ENCODE data around the gene EEFSEC. TPM values are rescaled to one million over a fixed set of nuclear protein-coding genes. Genes with fewer than 3 reads are reported as not detected.

The EEFSEC gene
- total RNA-seq, 4 donors from 2014 or later = 11.5 to 18.7 (median 14.9) TPM

- TF ChIP-seq CTCF (IDR thresholded peaks at IDR 0.05) = no peak
- TF ChIP-seq POLR2A (IDR thresholded peaks at IDR 0.05) = no peak
- peaks cover 0 to 12% (median 0%) of the 10 kb centered on the region in 3 donors for H3K4me1 ChIP-seq
- H3K27me3 ChIP-seq = no peaks in the 10 kb centered on the region
- no peak overlapping the region for H3K27ac ChIP-seq
- intact Hi-C loops (cut with DNase I) = no loop called here
- H3K4me3 ChIP-seq = no peak overlapping the region
- no peaks in the 10 kb centered on the region for H3K9me3 ChIP-seq
- no peak for DNase-seq
- 81 to 88% methylated on average over 8 of the region's 8 CpGs for WGBS, 2 donors
- H3K36me3 ChIP-seq = no peaks in the 10 kb centered on the region
Observed at GRCh38 chr3:128173200-128173599, 19.9 kb downstream of the EEFSEC start.

- Histone ChIP-seq H3K36me3 (no peaks in the 10 kb centered on the region), H3K4me3 (no peak overlapping the region), H3K4me1 (peaks cover 0 to 12% (median 0%) of the 10 kb centered on the region in 3 donors), H3K27ac (no peak overlapping the region), H3K9me3 (no peaks in the 10 kb centered on the region), H3K27me3 (no peaks in the 10 kb centered on the region)
- TF ChIP-seq POLR2A (IDR thresholded peaks at IDR 0.05) (no peak), CTCF (IDR thresholded peaks at IDR 0.05) (no peak)
- intact Hi-C loops (cut with DNase I) = no loop called here
- no peak for DNase-seq
- WGBS, 2 donors = 77 to 81% methylated on average over 7 of the region's 7 CpGs
Observed at GRCh38 chr3:128173849-128174248, 20.6 kb downstream of the EEFSEC start.

GRCh38 chr3:128174675-128175590 is 21.7 kb downstream of the EEFSEC start:
- peaks cover 0 to 17% (median 0%) of the 10 kb centered on the region in 3 donors for H3K4me1 ChIP-seq
- intact Hi-C loops (cut with DNase I) = no loop called here

GRCh38 chr3:128175768-128176167 is 22.5 kb downstream of the EEFSEC start:
- H3K9me3 ChIP-seq = no peaks in the 10 kb centered on the region
- no peak for DNase-seq
- no peak overlapping the region for H3K4me3 ChIP-seq
- intact Hi-C loops (cut with DNase I) = no loop called here
- H3K27ac ChIP-seq = no peak overlapping the region
- 81 to 91% methylated on average over 5 of the region's 5 CpGs for WGBS, 2 donors
- no peaks in the 10 kb centered on the region for H3K36me3 ChIP-seq
- H3K27me3 ChIP-seq = no peaks in the 10 kb centered on the region
- peaks cover 0 to 16% (median 0%) of the 10 kb centered on the region in 3 donors for H3K4me1 ChIP-seq
- TF ChIP-seq CTCF (IDR thresholded peaks at IDR 0.05) = no peak
- no peak for TF ChIP-seq POLR2A (IDR thresholded peaks at IDR 0.05)

More at GRCh38 chr3:128174675-128175590, 21.7 kb downstream of the EEFSEC start:
- H3K9me3 ChIP-seq = no peaks in the 10 kb centered on the region
- H3K27ac ChIP-seq = no peak overlapping the region
- TF ChIP-seq POLR2A (IDR thresholded peaks at IDR 0.05) (no peak), CTCF (IDR thresholded peaks at IDR 0.05) (no peak)
- H3K36me3 ChIP-seq = no peaks in the 10 kb centered on the region
- H3K4me3 ChIP-seq = no peak overlapping the region
- no peak for DNase-seq
- H3K27me3 ChIP-seq = no peaks in the 10 kb centered on the region
- 82 to 86% methylated on average over 8 of the region's 9 CpGs for WGBS, 2 donors

GRCh38 chr3:128176276-128176833 is 23.1 kb downstream of the EEFSEC start:
- Histone ChIP-seq H3K27ac (no peak overlapping the region), H3K36me3 (no peaks in the 10 kb centered on the region), H3K4me1 (peaks cover 0 to 12% (median 0%) of the 10 kb centered on the region in 3 donors), H3K4me3 (no peak overlapping the region), H3K9me3 (no peaks in the 10 kb centered on the region), H3K27me3 (no peaks in the 10 kb centered on the region)
- intact Hi-C loops (cut with DNase I) = no loop called here
- TF ChIP-seq POLR2A (IDR thresholded peaks at IDR 0.05) = no peak
- no peak for TF ChIP-seq CTCF (IDR thresholded peaks at IDR 0.05)
- 78 to 86% methylated on average over 6 of the region's 6 CpGs for WGBS, 2 donors
- DNase-seq = no peak

Measured in esophagus squamous epithelium (tissue), 5 donors.